IMR-90 (cell line): Measurements from ENCODE around the gene ANXA7. TPM values are rescaled to one million over a fixed set of nuclear protein-coding genes. Genes with fewer than 3 reads are reported as not detected.
A peak's percentile ranks its signal among the peaks of the same experiment; 100 is the strongest.

Source experiments
- ATAC-seq: fragments of 200-7000 bp; cut with Tn5 transposase; 2 replicates; pipeline ENCODE4 v1.9.1; 2020; ENCODE audit warnings: low read depth, mild to moderate bottlenecking, moderate library complexity
- BruUV-seq: library from RNA; stranded (reverse); fragments of 400-500 nt; replicated peaks from 2 replicates; lab custom pipeline; 2021; lab: Mats Ljungman, UMichigan
- CTCF ChIA-PET: fragments of 300-600 bp; formaldehyde crosslinking; extraction: SDS; loops from one replicate; lab custom pipeline; 2021; ENCODE audit warnings: antibody characterized with exemption; lab: Yijun Ruan, JAX
- POLR2A ChIA-PET: fragments of 300-600 bp; sonication (Branson Sonifier 250); formaldehyde crosslinking; loops from one replicate; lab custom pipeline; 2022; ENCODE audit warnings: antibody characterized with exemption; ENCODE audit not compliant: unreplicated experiment; lab: Charles Lee
- DNase-seq: peaks from one replicate; pipeline ENCODE4 v3.0.0; 2013
- H2AFZ ChIP-seq: replicated peaks from 2 replicates; pipeline ENCODE3; 2013; ENCODE audit warnings: low read length, mild to moderate bottlenecking; ENCODE audit not compliant: poor library complexity
- H2AK5ac ChIP-seq: 2 replicates; pipeline ENCODE4 v1.6.1; 2013; ENCODE audit warnings: low read depth, low read length, inconsistent platforms
- H2AK9ac ChIP-seq: replicated peaks from 2 replicates; pipeline ENCODE3; 2013; ENCODE audit warnings: mild to moderate bottlenecking, low read depth, low read length, moderate library complexity; ENCODE audit not compliant: poor library complexity
- H2BK120ac ChIP-seq: 2 replicates; pipeline ENCODE4 v1.6.1; 2013; ENCODE audit warnings: low read depth, low read length, inconsistent platforms
- H2BK15ac ChIP-seq: 3 replicates; pipeline ENCODE4 v1.6.1; 2013; ENCODE audit warnings: low read depth, low read length, inconsistent platforms
- H2BK20ac ChIP-seq: 2 replicates; pipeline ENCODE4 v1.6.1; 2013; ENCODE audit warnings: low read depth, mild to moderate bottlenecking, inconsistent platforms, low read length, moderate library complexity
- H2BK5ac ChIP-seq: 2 replicates; pipeline ENCODE4 v1.6.1; 2013; ENCODE audit warnings: mild to moderate bottlenecking, low read depth, low read length, inconsistent platforms; ENCODE audit not compliant: poor library complexity, severe bottlenecking
- H3K14ac ChIP-seq: replicated peaks from 2 replicates; pipeline ENCODE4 v1.6.1; 2013; ENCODE audit warnings: low read depth, low read length, inconsistent platforms
- H3K18ac ChIP-seq: 2 replicates; pipeline ENCODE4 v1.6.1; 2013; ENCODE audit warnings: low read depth, low read length, control low read depth
- H3K23ac ChIP-seq: 2 replicates; pipeline ENCODE4 v1.6.1; 2013; ENCODE audit warnings: low read depth, low read length, inconsistent platforms
- H3K27ac ChIP-seq: 2 replicates; pipeline ENCODE4 v1.5.1; 2013; ENCODE audit warnings: mild to moderate bottlenecking, control low read depth, low read length; ENCODE audit not compliant: insufficient read depth
- H3K27me3 ChIP-seq: 2 replicates; pipeline ENCODE4 v1.6.1; 2013; ENCODE audit warnings: low read length; ENCODE audit not compliant: control insufficient read depth, insufficient read depth
- H3K36me3 ChIP-seq: 2 replicates; pipeline ENCODE4 v1.6.1; 2013; ENCODE audit warnings: low read length, mixed read lengths; ENCODE audit not compliant: control insufficient read depth, insufficient read depth
- H3K4ac ChIP-seq: 2 replicates; pipeline ENCODE4 v1.6.1; 2013; ENCODE audit warnings: low read depth, low read length, inconsistent platforms
- H3K4me1 ChIP-seq: 2 replicates; pipeline ENCODE4 v1.6.1; 2013; ENCODE audit warnings: low read length, mixed read lengths; ENCODE audit not compliant: control insufficient read depth, insufficient read depth
- H3K4me2 ChIP-seq: 2 replicates; pipeline ENCODE4 v1.6.1; 2013; ENCODE audit warnings: low read depth, mild to moderate bottlenecking, control low read depth, low read length, moderate library complexity
- H3K4me3 ChIP-seq: 2 replicates; pipeline ENCODE4 v1.5.1; 2013; ENCODE audit warnings: low read depth, mild to moderate bottlenecking, control low read depth, low read length, moderate library complexity; ENCODE audit not compliant: insufficient read depth
- H3K56ac ChIP-seq: 2 replicates; pipeline ENCODE4 v1.6.1; 2013; ENCODE audit warnings: low read length, inconsistent platforms; ENCODE audit not compliant: insufficient read depth; ENCODE audit errors: extremely low read depth
- H3K79me1 ChIP-seq, 2 experiments: 2 replicates each; pipeline ENCODE4 v1.6.1; 2013; ENCODE audit warnings: low read length in 2 of 2, inconsistent platforms in 1 of 2, low read depth in 1 of 2
- H3K9ac ChIP-seq: 2 replicates; pipeline ENCODE4 v1.6.1; 2013; ENCODE audit warnings: low read depth, low read length, control low read depth
- H3K9me1 ChIP-seq: 2 replicates; pipeline ENCODE4 v1.6.1; 2013; ENCODE audit warnings: low read length, inconsistent platforms; ENCODE audit not compliant: insufficient read depth
- H3K9me3 ChIP-seq: 2 replicates; pipeline ENCODE4 v1.6.1; 2013; ENCODE audit warnings: low read length; ENCODE audit not compliant: control insufficient read depth, insufficient read depth
- H4K20me1 ChIP-seq: 2 replicates; pipeline ENCODE4 v1.6.1; 2013; ENCODE audit warnings: low read length, inconsistent platforms; ENCODE audit not compliant: insufficient read depth
- H4K5ac ChIP-seq: 2 replicates; pipeline ENCODE4 v1.6.1; 2013; ENCODE audit warnings: mild to moderate bottlenecking, low read depth, low read length, control low read depth
- H4K8ac ChIP-seq, 2 experiments: 2 replicates each; pipeline ENCODE4 v1.6.1; 2013; ENCODE audit warnings: low read depth in 2 of 2, low read length in 2 of 2, control low read depth in 1 of 2, inconsistent platforms in 1 of 2
- H4K91ac ChIP-seq: 2 replicates; pipeline ENCODE4 v1.6.1; 2013; ENCODE audit warnings: low read depth, low read length, inconsistent platforms; ENCODE audit not compliant: insufficient read depth
- BHLHE40 ChIP-seq: fragments of 150-350 bp; IDR thresholded peaks from 2 replicates; pipeline ENCODE4 v1.6.1; 2016; ENCODE audit warnings: mild to moderate bottlenecking, low read depth, low read length
- CEBPB ChIP-seq: IDR thresholded peaks from 2 replicates; pipeline ENCODE4 v1.6.1; 2012; ENCODE audit warnings: low read depth, low read length, improper control_type of control experiment
- CHD1 ChIP-seq: IDR thresholded peaks from 2 replicates; pipeline ENCODE4 v1.6.1; 2012; ENCODE audit warnings: low read depth, low read length, improper control_type of control experiment
- CTCF ChIP-seq: conservative IDR thresholded peaks from 2 replicates; pipeline ENCODE4 v1.5.1; 2012; ENCODE audit warnings: mild to moderate bottlenecking, low read depth, low read length, improper control_type of control experiment
- FOS ChIP-seq: fragments of 150-350 bp; IDR thresholded peaks from 2 replicates; pipeline ENCODE4 v1.6.1; 2016; ENCODE audit warnings: low read depth, low read length
- MAFK ChIP-seq: IDR thresholded peaks from 2 replicates; pipeline ENCODE4 v1.6.1; 2012; ENCODE audit warnings: low read depth, low read length, improper control_type of control experiment
- MXI1 ChIP-seq: IDR thresholded peaks from 2 replicates; pipeline ENCODE4 v1.6.1; 2012; ENCODE audit warnings: low read depth, mild to moderate bottlenecking, low read length, moderate library complexity, borderline replicate concordance
- NFE2L2 ChIP-seq: fragments of 150-350 bp; IDR thresholded peaks from 2 replicates; pipeline ENCODE4 v1.6.1; 2016; ENCODE audit warnings: low read depth, mild to moderate bottlenecking, low read length
- POLR2A ChIP-seq: IDR thresholded peaks from 2 replicates; pipeline ENCODE4 v1.6.1; 2012; ENCODE audit warnings: mild to moderate bottlenecking, low read depth, low read length
- RAD21 ChIP-seq: IDR thresholded peaks from 2 replicates; pipeline ENCODE4 v1.6.1; 2012; ENCODE audit warnings: low read length, improper control_type of control experiment
- RFX5 ChIP-seq: IDR thresholded peaks from 2 replicates; pipeline ENCODE4 v1.8.0; 2012; ENCODE audit warnings: low read depth, mild to moderate bottlenecking, low read length, moderate library complexity
- WGBS, 2 experiments: methylation state at CpG; one replicate each; pipeline versions ENCODE4 v1.1.5 to v1.1.7; 2013; ENCODE audit warnings: missing lambda C conversion rate in 2 of 2; ENCODE audit not compliant: insufficient read length in 1 of 2; ENCODE audit errors: extremely low coverage in 2 of 2; 5-methylcytosine and 5-hydroxymethylcytosine counted together
- dilution Hi-C: fragments of 300-500 bp; cut with HindIII; formaldehyde crosslinking; loops from one replicate; pipeline ENCODE4 v1.14.3; 2018; ENCODE audit warnings: low sequenced_read_pairs; ENCODE audit not compliant: unreplicated experiment
- in situ Hi-C: fragments of 300-500 bp; cut with MboI; formaldehyde crosslinking; loops from 3 replicates; pipeline ENCODE4 v1.14.3; 2019; ENCODE audit warnings: low sequenced_read_pairs, inconsistent platforms, mixed read lengths
- intact Hi-C: fragments of 100-400 bp; cut with micrococcal nuclease; formaldehyde crosslinking; loops from 2 replicates; pipeline ENCODE4 v1.10.0; 2022
- polyA plus RNA-seq, 3 experiments: library from polyadenylated mRNA; depleted of rRNA; stranded (reverse); fragments of >200 nt; gene quantifications; 2 replicates each; pipeline ENCODE4 v1.2.3, GENCODE V29; 2012; ENCODE audit warnings: low replicate concordance in 1 of 3
- total RNA-seq: library from RNA; depleted of rRNA; stranded (reverse); fragments of >200 nt; gene quantifications from 2 replicates; pipeline ENCODE4 v1.2.3, GENCODE V29; 2012
- TF ChIP-seq, protein P1 (sequence below): fragments of 150-350 bp; IDR thresholded peaks from 2 replicates; pipeline ENCODE4 v1.6.1; 2016; ENCODE audit warnings: low read depth, mild to moderate bottlenecking, low read length, moderate library complexity, borderline replicate concordance

The ANXA7 gene
- total and polyA plus RNA-seq, 2 of the 4 experiments (the other 2 are of a cell fraction): 77.4 to 120 TPM

DNA sequence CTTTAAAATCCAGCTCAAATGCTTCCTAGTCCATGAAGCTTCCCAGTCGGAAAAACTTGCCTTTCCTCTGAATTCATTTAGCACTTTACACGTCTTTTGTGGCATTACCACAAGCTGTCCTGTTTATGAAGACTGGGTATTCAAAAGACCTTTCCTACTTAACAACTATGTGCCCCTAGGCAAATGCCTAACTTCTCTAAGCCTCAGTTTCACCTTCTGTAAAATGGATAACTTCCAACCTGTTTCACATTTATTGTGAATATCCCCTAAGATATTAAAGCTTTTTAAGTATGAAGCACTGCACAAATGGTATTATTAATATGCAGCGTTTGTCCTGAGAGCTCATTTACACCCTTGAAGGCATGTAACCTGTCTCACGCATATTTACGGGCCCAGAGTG, 56.0 kb downstream of the ANXA7 start:
- H3K4ac ChIP-seq: peak overlapping the region; percentile 56
- peak overlapping the region; percentile 60 for H4K5ac ChIP-seq
- in situ Hi-C loops (no loop called here), dilution Hi-C loops (no loop called here), intact Hi-C loops (no loop called here)
- BruUV-seq: no TSS peak
- peak overlapping the region; percentile 99 for H2AFZ ChIP-seq
- no peak overlapping the region for H2BK120ac ChIP-seq
- peak overlapping the region; percentile 61; the same call in 1 of the 2 replicates for H3K23ac ChIP-seq
- no peak overlapping the region for H2BK15ac ChIP-seq
- POLR2A ChIA-PET: no interaction called here
- H3K4me3 ChIP-seq: peak overlapping the region; percentile 71
- TF ChIP-seq CEBPB: no peak
- TF ChIP-seq RFX5: no peak
- no peak for TF ChIP-seq MAFK
- TF ChIP-seq CTCF: no peak
- TF ChIP-seq RAD21: no peak
- TF ChIP-seq MXI1: no peak
- no peak for TF ChIP-seq CHD1
- TF ChIP-seq BHLHE40: no peak
- TF ChIP-seq NFE2L2: no peak
- TF ChIP-seq, protein P1, sequence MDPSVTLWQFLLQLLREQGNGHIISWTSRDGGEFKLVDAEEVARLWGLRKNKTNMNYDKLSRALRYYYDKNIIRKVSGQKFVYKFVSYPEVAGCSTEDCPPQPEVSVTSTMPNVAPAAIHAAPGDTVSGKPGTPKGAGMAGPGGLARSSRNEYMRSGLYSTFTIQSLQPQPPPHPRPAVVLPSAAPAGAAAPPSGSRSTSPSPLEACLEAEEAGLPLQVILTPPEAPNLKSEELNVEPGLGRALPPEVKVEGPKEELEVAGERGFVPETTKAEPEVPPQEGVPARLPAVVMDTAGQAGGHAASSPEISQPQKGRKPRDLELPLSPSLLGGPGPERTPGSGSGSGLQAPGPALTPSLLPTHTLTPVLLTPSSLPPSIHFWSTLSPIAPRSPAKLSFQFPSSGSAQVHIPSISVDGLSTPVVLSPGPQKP: no peak
- no peak for TF ChIP-seq FOS
- TF ChIP-seq POLR2A: no peak
- no peak overlapping the region for H3K18ac ChIP-seq
- DNase-seq (no peak), ATAC-seq (no peak)
- no peak overlapping the region; the same call in 1 of the 2 replicates for H3K27ac ChIP-seq
- H2AK5ac ChIP-seq: no peak overlapping the region
- no peak overlapping the region for H2BK5ac ChIP-seq
- WGBS, 2 experiments: 65% methylated on average over 4 of the region's 5 CpGs; no CpG with 5 or more reads in 1 of the 2 experiments
- no peak overlapping the region; the same call in 1 of the 2 replicates for H3K56ac ChIP-seq
- H3K9me3 ChIP-seq: no peaks in the 10 kb centered on the region
- no peaks in the 10 kb centered on the region for H3K79me1 ChIP-seq
- H3K27me3 ChIP-seq: peaks cover 18% of the 10 kb centered on the region; the same call in 1 of the 2 replicates
- peak overlapping the region; percentile 84 to 86 for H4K8ac ChIP-seq
- H4K91ac ChIP-seq: no peak overlapping the region
- peak overlapping the region; percentile 91 for H3K9ac ChIP-seq
- CTCF ChIA-PET: no interaction called here
- H3K14ac ChIP-seq: peak overlapping the region; percentile 87
- H3K36me3 ChIP-seq: no peaks in the 10 kb centered on the region
- no peaks in the 10 kb centered on the region for H3K9me1 ChIP-seq
- H2AK9ac ChIP-seq: peak overlapping the region; percentile 80
- peak overlapping the region; percentile 96 for H3K4me2 ChIP-seq
- H3K4me1 ChIP-seq: no peaks in the 10 kb centered on the region
- H4K20me1 ChIP-seq: no peaks in the 10 kb centered on the region
- H2BK20ac ChIP-seq: no peak overlapping the region
